NCI-H2227 treated with DMSO at 0.1 percent for 48 hours (cell line): Measurements from ENCODE around the gene ASS1.
"Not testable (repeated sequence)": the region's sequence is repeated elsewhere in the genome, so short reads cannot be mapped to it uniquely, and the experiment has no call there.

Experiments used
- DNase-seq: peaks from one replicate; lab custom pipeline; 2025; lab: John Stamatoyannopoulos, UW

ASS1 gene

DNA sequence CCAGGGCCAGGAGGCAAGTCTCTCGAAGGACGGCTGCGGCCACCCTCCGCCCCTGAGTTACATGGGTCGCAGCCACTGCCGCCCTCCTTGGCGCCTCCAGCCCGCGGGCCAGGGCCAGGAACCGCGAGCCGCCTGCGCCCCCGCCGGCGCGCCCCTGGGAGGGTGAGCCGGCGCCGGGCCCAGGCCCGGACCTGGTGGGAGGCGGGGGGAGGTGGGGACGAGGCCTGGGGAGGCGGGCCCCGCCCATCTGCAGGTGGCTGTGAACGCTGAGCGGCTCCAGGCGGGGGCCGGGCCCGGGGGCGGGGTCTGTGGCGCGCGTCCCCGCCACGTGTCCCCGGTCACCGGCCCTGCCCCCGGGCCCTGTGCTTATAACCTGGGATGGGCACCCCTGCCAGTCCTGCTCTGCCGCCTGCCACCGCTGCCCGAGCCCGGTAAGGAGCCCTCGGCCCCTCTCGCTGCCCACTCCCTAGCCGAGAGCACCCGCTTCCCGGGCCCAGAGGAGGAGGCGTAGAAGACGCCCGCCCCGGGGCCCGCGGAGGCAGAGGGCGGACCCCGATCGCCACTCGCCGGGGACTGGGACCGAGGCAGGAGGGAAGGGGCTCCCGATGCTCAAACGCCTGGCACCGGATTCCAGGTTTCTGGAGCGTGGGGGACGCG is at the start of gene ASS1:
TSS of gene ASS1 (plus strand) at position 397 of the 657 bp plus-strand sequence. CDS start 7,268 bp downstream, outside the sequence.
- peak; percentile 36 for DNase-seq

DNA sequence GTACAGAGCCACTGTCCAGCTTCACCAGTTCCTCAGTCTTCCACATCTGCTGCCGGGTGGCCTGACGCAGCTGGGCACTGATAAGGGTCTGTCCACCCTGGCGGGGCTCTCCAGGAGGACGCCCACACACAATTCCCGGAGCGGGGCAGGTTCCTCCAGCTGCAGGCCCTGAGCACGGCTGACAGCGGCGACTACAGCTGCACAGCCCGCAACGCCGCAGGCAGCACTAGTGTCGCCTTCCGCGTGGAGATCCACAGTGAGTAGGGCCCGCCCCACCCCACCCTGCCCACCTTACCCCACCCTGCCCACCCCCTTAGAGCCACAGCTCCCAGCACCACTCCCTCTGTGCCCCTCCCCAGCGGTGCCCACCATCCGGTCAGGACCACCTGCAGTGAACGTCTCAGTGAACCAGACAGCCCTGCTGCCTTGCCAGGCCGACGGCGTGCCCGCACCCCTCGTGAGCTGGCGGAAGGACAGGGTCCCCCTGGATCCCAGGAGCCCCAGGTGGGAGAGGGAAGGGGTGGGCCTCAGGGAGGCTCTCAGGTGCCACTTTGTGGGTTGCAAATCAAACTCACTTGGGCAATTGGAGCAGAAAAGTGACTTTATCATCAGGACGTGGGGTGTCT is 48.8 kb upstream of the ASS1 start:
- DNase-seq, result no peak

DNA sequence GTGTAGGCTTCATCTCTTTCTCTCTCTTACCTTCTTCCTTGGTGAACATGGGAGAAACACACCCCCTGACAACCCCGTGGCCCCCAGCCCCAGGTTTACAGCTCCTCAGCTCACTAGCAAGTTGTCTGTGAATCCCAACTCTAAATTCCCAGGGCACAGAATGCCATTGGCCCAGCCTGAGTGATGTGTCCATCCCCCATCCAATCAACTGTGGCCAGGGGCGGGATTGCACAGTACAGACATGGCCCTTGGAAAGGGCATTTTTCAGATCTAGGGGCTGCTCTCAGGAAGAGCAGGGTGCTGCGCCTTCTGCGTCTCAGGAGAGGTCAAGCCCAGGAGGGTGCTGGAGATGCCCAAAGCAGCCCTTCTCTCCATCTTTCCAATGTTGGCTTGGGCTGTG is 48.2 kb upstream of the ASS1 start:
- no peak for DNase-seq

DNA sequence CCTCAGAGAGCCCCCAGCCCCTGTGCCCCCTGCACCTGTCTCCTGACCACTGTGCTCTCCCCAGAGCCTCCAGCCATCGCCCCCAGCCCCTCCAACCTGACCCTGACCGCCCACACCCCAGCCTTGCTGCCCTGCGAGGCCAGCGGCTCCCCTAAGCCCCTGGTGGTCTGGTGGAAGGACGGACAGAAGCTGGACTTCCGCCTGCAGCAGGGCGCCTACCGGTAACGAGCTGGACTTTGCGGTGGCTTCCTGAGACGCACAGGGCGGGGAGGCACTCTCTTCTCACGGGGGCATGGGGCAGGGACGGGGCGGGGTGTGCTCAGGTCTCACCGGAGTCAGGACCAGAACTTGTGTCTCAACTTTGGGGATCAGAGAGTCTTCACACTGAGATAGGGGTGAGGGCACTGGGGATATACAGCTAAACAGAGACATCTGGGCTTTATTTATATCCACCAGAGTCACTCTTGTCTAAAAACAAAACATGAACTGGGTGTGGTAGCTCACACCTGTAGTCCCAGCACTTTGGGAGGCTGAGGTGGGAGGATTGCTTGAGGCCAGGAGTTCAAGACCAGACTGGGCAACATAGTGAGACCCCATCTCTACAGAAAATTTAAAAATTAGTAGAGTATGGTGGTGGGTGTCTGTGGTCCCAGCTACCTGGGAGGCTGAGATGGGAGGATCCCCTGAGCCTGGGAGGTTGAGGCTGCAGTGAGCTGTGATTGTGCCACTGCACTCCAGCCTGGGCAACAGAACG is 46.1 kb upstream of the ASS1 start:
- no peak for DNase-seq

DNA sequence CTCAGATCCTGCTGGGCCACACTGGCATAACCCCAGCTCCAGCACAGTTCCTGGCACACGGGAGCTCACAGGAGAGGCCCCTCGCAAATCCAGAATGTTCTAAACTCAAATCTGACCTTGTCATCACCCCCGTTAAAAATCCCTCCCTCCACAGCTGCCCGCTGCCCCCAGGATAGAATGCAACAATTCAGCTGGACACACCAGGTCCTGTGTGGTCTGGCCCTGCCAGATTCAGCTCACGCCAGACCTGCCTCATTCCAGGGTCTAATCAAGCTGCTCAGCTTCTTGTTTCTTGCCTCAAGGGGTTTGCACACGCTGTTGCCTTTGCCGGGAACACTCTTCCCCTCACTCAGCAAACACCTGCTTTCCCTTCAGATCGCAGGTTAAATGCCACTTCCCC is 45.0 kb upstream of the ASS1 start:
- no peak for DNase-seq

DNA sequence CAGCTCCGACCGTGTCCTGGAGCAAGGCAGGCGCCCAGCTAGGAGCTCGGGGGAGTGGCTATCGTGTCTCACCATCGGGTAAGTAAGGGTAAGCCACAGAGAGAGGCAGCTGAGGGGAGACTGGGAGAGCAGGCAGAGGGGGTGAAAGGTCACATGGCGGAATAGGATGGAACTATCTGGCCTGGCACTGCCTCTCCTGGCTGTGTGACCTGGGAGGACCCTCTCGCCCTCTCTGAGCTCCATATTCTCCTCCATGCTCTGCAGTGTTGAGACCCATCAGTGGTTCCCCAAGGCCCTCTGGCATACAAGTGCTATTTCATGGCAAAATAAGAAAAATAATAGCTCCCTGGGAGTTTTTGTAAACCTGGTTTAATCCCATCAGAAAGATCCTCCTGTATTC is 43.9 kb upstream of the ASS1 start:
- DNase-seq, result no peak

DNA sequence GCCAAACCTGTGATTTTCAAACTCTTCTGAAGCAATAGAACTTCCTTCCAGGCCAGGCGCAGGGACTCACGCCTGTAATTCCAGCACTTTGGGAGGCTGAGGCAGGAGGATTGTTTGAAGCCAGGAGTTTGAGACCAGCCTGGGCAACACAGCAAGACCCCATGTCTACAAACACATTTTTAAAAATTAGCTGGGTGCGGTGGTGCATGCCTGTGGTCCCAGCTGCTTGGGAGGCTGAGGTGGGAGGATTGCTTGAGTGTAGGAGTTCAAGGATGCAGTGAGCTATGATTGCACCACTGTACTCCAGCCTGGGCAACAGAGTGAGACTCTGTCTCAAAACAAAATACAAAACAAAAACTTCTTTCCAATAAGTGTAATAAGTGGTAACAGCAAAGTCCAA is 43.0 kb upstream of the ASS1 start:
- not testable (repeated sequence) for DNase-seq

DNA sequence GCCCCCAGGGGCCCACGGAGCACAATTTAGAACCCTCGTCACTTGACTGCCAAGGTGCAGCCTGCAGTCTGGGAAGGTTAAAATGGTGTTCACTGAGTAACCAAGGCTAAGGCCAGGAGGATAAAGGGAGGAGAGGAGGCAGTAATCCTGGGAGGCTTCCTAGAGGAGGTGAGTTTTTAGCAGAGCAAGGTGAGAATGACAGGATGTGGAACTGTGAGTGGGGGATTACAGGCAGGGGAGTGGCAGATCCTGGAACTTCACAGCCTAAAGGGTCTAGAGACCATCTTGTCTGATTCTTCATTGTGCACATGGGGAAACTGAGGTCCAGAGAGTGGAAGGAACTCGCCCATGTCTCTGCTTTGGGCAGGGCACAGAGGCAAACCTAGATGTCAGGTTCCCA is 42.5 kb upstream of the ASS1 start:
- no peak for DNase-seq

DNA sequence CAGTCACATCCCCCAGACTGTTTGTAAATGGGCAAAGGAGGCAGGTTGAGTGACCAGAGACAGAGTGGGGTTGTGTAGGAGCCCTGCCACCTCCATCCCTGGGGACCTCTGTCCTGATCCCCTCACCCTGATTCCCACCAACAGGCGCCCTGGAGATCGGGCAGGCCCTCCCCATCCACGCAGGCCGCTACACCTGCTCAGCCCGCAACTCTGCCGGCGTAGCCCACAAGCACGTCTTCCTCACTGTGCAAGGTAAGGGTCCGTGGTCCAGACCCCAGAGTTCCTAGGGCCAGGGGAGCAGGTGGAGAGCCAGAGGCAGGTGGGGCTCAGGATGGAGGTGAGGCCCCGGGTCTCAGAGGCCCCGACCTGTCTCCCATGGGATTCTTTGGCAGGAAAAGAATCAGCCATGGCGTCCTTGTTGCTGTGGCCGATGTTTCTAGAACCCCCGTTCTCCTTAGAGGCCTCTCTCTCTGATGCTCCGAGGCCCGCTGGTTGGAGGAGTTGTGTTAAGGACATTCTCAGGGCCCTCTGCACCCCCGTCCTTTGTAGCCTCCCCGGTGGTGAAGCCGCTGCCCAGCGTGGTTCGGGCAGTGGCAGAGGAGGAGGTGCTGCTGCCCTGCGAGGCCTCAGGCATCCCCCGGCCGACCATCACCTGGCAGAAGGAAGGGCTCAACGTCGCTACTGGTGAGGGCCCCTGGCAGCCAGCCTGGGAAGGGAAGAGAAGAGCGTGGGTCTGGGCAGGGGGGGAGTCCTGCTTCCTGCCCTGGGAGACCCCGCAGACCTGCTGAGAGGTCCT is 41.9 kb upstream of the ASS1 start:
- DNase-seq, result no peak

DNA sequence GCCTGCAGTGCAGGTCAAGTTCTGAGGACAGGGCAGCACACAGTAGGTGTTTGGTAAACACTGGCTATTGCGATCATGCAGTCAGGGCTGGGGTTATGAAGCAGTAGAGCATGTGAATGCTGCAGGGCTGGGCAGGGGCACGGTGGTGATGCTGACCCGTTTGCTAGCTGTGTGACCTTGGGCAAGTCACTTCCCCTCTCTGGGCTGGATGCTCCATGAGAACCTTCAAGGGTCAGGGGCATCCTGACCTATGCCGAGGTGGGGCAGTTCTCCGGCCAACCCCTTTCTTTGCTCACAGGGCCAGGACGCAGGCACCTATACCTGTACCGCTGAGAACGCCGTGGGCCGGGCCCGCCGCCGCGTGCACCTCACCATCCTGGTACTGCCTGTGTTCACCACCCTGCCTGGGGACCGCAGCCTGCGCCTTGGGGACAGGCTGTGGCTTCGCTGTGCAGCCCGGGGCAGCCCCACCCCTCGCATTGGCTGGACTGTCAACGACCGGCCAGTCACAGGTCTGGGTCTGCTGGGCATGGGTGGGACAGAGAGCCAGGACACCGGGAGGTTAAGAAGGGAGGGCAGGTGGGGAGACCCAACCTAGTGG is 39.0 kb upstream of the ASS1 start:
- DNase-seq, result no peak

DNA sequence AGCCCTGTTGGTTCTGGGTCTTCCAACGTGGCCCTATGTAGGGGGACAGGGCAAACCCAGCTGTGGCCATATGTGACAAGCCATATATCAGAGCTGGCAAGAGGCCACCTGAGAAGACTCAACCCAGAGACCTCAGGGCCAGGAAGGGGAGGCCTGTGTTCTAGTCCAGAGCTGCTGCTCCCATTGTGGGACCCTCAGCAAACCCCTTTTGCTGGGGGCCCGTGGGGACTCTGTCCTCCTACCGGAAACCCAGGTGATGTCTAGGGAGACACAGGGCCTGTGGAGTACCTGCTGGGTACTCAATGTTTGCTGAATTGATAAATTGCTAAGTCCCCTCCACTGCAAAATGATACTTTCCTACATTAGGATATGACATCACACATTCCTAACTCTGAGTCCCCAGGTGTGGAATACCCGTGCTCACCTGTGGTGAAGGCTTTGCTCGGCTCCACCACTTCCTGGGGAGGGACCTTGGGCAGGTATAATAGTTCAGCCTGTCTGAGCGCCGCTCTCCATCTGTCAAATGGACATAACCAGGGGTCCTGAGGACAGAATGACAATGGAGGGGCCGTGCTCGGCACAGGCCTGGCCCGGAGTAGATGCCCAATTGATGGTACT is 38.4 kb upstream of the ASS1 start:
- DNase-seq, result no peak

DNA sequence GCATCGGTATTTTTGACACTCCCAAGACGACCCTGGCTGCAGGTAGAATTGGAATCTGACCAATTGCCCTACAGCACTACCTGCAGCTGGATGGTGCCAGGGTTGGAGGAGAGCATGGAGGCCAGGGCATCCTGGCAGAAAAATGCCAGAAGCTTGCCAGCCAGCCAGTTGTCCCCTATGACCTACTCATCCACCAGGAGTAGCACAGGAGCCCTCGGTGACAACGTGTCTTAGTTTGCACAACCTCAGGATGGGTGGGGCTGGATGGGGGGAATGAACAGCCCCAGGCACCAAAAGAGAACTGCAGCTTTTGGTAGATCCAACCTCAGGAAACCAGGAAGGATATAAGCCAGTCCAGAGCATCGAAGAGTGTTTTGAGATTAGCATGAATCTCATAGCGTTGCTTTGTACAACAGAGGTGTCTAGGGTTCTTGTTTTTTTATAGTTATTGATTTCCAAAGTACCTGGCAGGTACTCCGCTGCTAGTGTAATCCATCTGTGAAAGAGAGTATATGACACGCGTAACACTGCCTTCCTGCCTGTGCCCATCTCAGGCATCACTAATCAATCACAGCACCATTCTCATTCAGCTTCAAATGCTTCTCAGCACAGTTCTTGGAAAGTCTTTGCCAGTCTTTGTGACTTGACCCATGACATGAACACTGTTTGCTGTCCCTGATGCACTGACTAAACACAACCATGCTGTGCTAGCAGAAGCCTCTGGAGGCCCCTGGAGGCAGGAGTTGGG is 36.7 kb upstream of the ASS1 start:
- DNase-seq, result no peak

DNA sequence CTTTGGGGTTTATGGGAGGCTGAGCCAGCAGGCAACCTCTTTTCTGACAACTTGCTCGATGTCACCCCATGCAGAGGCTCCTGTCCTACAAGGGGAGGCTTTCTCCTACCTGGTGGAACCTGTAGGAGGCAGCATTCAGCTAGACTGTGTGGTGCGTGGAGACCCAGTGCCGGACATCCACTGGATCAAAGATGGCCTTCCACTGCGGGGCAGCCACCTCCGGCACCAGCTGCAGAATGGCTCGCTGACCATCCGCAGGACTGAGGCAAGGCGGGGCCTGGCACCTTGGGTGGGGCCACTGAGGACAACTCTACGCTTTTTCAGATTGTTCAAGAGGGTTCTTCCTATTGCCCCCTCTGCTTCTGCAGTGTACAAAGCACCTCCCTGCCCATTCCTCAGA is 36.1 kb upstream of the ASS1 start:
- DNase-seq, result no peak

DNA sequence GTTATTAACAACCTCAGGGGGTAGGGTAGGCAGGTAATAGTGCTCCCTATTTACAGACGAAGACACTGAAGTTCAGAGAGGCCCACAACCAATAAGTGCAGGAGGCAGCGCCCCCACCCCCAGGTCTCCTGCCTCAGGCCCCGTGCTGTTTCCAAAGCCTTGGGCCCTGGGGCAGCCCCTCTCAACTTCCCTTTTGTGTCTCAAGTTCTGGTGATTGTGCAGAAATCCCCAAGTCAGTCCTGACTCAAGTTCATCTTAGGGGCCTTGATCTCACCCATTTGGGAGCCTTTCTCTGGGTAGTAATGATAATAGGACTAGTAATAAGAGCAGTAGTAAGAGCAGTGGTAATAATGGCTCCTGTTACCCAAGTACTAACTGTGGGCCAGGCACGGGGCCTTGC is 35.5 kb upstream of the ASS1 start:
- no peak for DNase-seq

DNA sequence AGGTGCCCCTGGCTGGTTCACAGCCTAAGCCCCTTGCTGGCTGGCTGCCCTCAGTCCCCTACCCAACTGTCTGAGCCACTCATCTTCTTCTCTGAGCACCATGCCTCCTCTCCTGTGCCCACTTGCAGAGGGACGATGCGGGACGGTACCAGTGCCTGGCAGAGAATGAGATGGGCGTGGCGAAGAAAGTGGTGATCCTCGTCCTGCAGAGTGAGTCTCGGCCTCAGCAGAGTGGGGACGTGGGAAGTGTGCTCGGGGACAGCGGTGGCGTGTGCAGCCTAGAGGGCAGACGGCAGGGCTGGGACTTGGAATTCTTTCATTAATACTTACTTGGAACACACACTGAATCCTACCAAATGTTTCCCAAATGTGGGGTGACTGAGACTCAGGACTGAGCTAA is 34.3 kb upstream of the ASS1 start:
- no peak for DNase-seq

DNA sequence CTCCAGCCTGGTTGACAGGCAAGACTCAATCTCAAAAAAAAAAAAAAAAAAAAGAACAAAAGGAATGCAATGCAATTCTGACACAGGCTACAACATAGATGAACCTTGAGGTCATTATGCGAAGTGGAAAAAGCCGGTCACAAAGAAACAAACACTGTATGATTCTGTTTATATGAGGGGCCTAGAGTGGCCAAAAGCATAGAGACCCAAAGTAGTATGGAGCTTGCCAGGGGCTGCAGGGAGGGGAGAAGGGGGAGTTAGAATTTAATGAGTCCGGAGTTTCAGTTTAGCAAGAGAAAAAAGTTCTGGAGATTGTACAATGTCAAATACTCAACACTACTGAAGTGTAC is 33.2 kb upstream of the ASS1 start:
- no peak for DNase-seq

DNA sequence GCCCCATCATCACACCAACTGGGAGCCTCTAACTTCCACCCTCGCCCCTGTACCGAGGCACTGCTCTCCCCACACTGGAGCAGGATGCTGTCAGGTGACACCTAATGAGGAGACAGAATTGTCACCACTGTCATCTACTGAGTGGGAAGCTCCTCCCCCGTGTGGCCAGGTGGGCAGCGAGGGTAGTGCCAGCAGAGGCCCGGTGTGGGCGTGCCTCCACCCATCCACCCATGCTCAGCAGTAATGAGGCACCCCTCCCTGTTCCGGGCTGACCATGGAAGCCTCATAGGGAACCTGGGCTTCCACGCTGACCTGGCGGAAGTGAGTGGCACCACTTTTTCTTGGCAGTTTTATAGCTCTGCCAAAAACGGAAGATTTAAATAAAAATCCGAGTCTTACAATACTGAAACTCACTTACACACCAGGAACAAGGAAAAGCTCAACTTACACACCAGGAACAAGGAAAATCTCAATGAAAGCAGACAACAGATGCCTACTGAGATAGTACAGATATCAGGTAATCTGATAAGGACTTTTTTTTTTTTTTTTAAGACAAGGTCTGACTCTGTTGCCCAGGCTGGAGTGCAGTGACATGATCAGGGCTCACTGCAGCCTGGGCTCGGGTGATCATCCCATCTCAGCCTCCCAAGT is 30.6 kb upstream of the ASS1 start:
- no peak for DNase-seq

DNA sequence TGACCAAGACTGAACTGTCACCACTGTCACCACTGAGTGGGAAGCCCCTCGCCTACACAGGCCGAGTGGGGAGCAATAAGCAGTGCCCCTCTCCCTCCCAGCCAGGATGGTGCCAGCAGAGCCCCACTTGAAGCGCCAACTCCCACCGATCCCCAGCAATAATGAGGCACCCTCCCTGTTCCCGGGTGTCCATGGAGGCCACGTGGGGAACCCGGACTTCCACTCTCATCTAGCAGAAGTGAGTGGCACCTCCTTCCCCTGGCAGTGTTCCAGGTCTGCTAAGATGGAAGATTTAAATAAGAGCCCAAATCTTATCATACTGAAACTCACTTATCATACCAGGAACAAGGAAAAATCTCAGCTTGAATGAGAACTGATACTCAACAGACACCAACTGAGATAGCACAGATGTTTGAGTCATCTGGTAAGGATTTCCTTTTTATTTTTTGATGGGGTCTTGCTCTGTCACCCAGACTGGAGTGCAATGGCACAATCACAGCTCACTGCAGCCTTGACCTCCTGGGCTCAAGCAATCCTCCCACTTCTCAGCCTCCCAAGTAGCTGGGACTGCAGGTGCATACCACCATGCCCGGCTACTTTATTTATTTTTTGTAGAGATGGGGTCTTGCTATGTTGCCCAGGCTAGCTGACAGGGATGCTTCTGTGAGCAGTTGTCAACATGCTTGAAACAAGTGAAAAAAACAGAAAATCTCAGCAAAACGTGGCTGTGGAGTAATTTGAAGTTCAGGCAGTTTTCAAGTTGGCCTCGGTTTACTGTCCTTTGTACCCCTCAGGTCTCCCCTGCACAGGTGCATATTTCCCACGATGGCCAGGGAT is 29.6 kb upstream of the ASS1 start:
- DNase-seq, result no peak

DNA sequence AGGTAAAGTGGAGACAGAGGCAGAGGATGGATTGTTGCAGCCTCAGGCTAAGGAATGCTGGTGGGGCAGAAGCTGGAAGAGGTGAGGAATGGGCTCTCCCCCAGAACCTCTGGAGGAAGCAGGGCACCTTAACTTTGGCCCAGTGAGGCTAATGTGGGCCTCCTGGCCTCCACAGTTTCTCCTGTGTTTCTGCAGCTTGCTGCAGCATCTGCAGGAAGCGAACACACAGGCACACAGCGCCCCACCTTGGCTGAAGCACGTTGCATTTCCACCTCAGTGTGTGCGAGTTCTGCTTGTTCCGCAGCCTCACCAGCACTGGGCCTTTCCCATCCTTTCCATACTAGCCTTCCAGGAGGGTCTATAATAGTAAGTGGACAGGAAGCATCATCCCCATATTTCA is 27.2 kb upstream of the ASS1 start:
- DNase-seq, result no peak

DNA sequence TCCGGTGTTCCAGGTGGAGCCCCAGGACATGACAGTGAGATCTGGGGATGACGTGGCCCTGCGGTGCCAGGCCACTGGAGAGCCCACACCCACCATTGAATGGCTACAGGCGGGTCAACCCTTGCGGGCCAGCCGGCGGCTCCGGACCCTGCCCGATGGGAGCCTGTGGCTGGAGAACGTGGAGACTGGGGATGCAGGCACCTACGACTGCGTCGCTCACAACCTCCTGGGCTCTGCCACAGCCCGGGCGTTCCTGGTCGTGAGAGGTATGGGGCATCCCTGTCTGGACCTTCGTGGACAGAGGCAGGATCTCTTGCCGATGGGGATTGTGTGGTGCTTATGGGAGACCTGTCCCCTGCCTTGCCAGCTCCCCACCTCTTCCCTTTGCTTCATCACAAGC is 26.0 kb upstream of the ASS1 start:
- DNase-seq, result no peak
